ENCODE results near the gene RAPGEFL1.
A peak's percentile ranks its signal among the peaks of the same experiment; 100 is the strongest.
"Not testable (repeated sequence)": the region's sequence is repeated elsewhere in the genome, so short reads cannot be mapped to it uniquely, and the experiment has no call there.

RAPGEFL1 gene

GRCh38 chr17:40177275-40177874, at the start of gene RAPGEFL1:
RAPGEFL1 (plus strand) TSS chr17:40177470; CDS start chr17:40177862, 392 bp downstream.
- DNase-seq: peak in 46 of 58 donors; percentile 13 to 82 (median 46)

- no peak for DNase-seq
Measured at GRCh38 chr17:40129498-40129897, 47.8 kb upstream of the RAPGEFL1 start.

- DNase-seq: peak in 2 of 58 donors; percentile 3 to 44
Measured at GRCh38 chr17:40130352-40131042, 46.8 kb upstream of the RAPGEFL1 start.

- DNase-seq: no peak
Measured at GRCh38 chr17:40134184-40134583, 43.1 kb upstream of the RAPGEFL1 start.

GRCh38 chr17:40135817-40136216, 41.5 kb upstream of the RAPGEFL1 start:
- no peak for DNase-seq

- DNase-seq: peak in 11 of 58 donors; percentile 27 to 64 (median 41)
Measured at GRCh38 chr17:40139566-40140058, 37.7 kb upstream of the RAPGEFL1 start.

GRCh38 chr17:40143166-40143565, 34.1 kb upstream of the RAPGEFL1 start:
- not testable (repeated sequence) for DNase-seq

- DNase-seq: no peak
Measured at GRCh38 chr17:40145476-40145875, 31.8 kb upstream of the RAPGEFL1 start.

GRCh38 chr17:40148527-40148926, 28.7 kb upstream of the RAPGEFL1 start:
- no peak for DNase-seq

- no peak for DNase-seq
Measured at GRCh38 chr17:40150276-40150675, 27.0 kb upstream of the RAPGEFL1 start.

GRCh38 chr17:40151414-40151963, 25.8 kb upstream of the RAPGEFL1 start:
- DNase-seq: no peak

GRCh38 chr17:40153603-40154236, 23.6 kb upstream of the RAPGEFL1 start:
- DNase-seq: no peak

GRCh38 chr17:40157973-40158372, 19.3 kb upstream of the RAPGEFL1 start:
- DNase-seq: no peak

GRCh38 chr17:40158438-40159013, 18.7 kb upstream of the RAPGEFL1 start:
- no peak for DNase-seq

GRCh38 chr17:40159456-40159855, 17.8 kb upstream of the RAPGEFL1 start:
- DNase-seq: no peak

- no peak for DNase-seq
Measured at GRCh38 chr17:40167685-40168261, 9.5 kb upstream of the RAPGEFL1 start.

GRCh38 chr17:40168262-40168832, 8.9 kb upstream of the RAPGEFL1 start:
- DNase-seq: peak in 17 of 58 donors; percentile 5 to 59 (median 21)

- no peak for DNase-seq
Measured at GRCh38 chr17:40170325-40170724, 6.9 kb upstream of the RAPGEFL1 start.

GRCh38 chr17:40171750-40172149, 5.5 kb upstream of the RAPGEFL1 start:
- DNase-seq: no peak

- DNase-seq: no peak
Measured at GRCh38 chr17:40173091-40173777, 4.0 kb upstream of the RAPGEFL1 start.

Measured in anterior cingulate cortex (tissue), 58 donors.